Esophagus squamous epithelium (tissue), 4 donors: ENCODE results near the gene SEMA7A.

Experiments
- CTCF ChIP-seq, 6 experiments: fragments of 450-650 bp in 4 of 6; fragments of 200-600 bp in 2 of 6; sonication (generic) in 2 of 6; IDR thresholded peaks; one replicate each; pipeline ENCODE4 v1.5.1; 2016 to 2019; ENCODE audit warnings: antibody characterized with exemption in 6 of 6, mild to moderate bottlenecking in 4 of 6, moderate library complexity in 4 of 6
- POLR2A ChIP-seq, 4 donors: fragments of 450-650 bp; IDR thresholded peaks; one replicate each; pipeline ENCODE4 v1.6.1; 2017; ENCODE audit warnings: antibody characterized with exemption in 4 of 4, mild to moderate bottlenecking in 4 of 4, moderate library complexity in 3 of 4

- TF ChIP-seq CTCF (IDR thresholded peaks at IDR 0.05) (no peak), POLR2A (IDR thresholded peaks at IDR 0.05) (no peak)
Observed at GRCh38 chr15:74445816-74446763, 12.3 kb upstream of the SEMA7A start.
